NCI-H128 (cell line): ENCODE measurements around the gene ZBTB43.

Source experiments
- DNase-seq: peaks from one replicate; lab custom pipeline; 2025; ENCODE audit not compliant: unreplicated experiment; lab: John Stamatoyannopoulos, UW

Gene ZBTB43

GRCh38 chr9:126856326-126856877 lies 51.6 kb downstream of the ZBTB43 start:
- DNase-seq, result no peak

- no peak for DNase-seq
These were observed 52.6 kb downstream of the ZBTB43 start for GRCh38 chr9:126857261-126857960.

DNA sequence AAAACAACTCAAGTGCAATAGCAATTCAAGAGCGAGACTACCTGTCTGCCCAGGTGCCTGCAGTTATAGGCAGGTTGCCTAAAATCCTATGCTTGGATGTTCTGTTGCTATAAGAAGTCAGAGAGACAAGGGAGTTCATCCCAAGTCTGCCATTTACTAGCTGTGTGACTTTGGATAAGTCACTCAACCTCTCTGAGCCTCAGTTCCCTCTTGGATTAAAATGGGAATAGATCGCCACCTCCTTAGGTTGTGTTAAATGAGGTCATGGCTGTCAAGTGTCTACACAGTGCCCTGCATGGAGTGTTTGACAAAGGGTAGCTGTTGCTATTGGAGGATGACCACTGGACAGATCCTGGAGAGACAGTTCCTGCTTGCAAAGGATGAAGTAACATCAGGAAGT lies 54.3 kb downstream of the ZBTB43 start:
- no peak for DNase-seq

- DNase-seq, result peak; percentile 16
These were observed 55.4 kb downstream of the ZBTB43 start, which contains the start of gene ZBTB34 for GRCh38 chr9:126860077-126860756. Gene ZBTB34 (plus strand): TSS chr9:126860639. CDS start chr9:126879400, 18,761 bp downstream.

DNA sequence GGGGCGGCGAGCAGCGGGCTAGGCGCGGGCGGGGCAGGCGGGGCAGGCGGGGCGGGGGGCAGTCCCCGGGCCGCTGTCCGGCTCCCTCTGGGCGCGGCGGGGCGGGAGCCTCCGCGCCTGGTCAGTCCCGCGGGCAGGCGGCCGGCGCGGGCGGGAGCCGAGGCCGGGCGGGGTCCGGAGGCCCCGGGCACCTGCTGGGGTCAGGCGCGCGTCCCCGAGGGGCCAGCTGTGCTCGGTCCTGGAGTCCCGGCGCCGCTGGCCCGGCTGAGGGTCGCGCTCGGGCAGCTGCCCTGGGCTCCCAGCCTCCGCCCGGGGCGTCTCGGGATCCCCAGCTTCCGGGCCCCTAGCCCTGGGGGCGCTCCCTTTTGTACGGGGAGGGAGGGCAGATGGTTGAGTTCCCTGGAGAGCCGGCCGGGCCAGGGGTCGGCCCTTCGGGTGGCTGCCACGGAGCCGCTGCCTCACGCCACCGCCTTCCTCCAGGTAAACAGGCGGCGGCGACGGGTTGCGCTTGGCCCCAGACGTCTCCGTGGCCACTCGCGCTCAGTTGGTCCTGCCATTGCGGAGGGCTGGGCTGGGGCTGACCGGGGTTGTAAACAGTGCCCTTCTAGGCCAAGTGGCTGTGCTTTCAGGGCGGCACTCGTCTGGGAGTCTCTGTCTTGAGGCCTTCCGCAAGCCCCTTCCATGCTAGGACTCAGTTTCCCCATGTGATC lies 56.1 kb downstream of the ZBTB43 start:
- DNase-seq, result no peak

DNA sequence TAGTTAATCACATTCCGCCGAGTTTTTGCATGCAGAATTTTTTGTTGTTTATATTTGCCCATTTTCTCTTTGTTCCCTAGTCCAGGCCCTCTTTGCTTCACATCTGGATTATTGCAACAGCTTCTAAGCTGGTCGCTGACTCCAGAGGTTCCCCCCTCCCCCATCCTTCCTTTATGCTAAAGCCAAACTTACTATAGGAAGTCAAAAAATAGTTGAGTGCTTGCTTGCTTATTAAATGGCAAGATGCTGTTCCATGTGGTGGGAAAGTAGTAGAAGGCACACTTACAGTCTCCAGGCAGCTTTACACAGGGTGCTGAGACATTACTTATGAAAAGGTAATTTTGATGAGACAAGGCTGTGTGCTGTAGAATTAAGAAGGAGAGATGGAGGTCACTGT lies 56.9 kb downstream of the ZBTB43 start:
- DNase-seq, result no peak

DNA sequence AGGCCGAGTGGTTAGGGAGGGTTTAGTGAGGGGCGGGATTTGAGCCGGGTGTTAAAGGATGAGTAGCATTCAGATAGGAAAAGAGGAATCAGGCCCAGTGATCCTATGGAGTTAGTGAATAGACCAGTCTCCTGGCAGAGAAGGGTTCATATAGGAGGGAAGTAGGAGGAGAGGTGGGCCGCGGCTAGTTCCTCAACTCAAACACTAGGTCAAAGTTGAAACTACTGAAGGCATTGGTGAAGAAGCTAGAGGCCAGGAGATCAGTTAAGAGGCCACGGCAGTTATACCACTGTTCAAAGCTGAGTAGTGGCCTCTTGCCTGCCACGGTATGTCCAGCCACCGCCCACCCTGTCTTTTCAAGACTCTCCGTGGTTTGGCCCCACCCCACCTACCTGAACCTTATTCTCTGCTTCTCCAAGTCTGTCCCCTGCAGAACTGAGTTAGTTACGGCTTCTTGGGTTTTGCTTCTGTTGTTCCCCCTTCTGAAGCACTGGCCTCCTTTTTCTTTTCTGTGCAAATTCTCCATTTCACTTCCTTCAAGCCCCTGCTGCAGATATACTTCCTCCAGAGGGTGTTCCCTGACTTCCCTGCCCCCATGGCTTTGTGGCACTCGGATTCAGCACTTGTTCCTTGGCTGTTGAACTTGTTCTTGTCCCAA lies 57.4 kb downstream of the ZBTB43 start:
- DNase-seq, result no peak

- DNase-seq, result no peak
These were observed 59.9 kb downstream of the ZBTB43 start for GRCh38 chr9:126864771-126865170.

GRCh38 chr9:126869368-126869767 lies 64.5 kb downstream of the ZBTB43 start:
- DNase-seq, result no peak

DNA sequence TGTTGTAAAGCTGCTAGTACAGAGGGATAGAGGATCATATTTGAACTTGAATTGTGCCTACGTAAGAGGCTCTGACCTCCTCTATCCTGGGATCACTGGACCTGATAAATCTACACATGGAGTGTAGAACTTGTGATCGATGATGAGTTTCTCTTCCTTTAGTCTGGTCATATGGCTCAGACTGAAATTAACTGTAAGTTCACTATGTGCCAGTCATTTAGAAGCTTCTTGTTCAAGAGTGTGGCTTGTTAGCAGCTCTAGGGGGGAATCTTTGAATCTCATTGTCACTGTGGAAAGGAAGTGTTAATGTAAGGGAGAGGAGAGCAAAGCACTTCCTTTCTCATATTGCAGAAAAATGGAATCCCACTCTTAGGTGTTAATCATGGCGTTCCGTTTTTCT lies 67.7 kb downstream of the ZBTB43 start:
- DNase-seq, result no peak

DNA sequence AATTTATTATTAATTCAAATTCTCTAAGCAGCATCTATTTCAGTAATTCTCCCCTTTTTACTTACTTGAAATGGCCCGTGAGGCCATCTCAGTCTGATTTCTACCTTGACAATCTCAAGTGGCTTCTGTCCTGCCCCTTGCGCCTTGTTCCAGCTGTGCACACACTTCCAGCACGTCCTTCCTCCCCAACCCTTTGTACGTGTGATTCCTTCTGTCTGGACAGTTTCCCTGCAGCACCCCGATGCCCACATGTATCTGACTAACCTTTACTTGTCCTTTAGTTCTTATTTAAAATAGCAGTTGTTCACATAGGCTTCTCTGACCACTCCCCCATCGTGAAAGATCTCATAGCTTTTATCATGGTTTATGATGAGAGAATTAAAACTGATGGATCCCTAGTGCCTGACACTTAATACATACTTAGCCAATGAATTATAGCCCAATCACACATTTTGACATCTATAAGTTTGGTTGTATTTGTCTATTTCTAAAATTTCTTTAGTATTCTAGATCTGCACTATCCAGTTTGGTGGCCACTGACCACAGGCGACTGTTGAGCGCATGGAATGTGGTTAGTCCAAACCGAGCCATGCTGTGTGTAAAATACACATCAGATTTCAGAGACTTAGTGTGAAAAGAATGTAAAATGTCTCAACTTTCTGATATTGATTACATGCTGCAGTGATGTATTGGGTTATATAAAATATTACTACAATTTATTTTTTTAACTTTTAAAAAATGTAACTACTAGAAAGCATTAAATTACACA lies 69.9 kb downstream of the ZBTB43 start:
- DNase-seq, result no peak

DNA sequence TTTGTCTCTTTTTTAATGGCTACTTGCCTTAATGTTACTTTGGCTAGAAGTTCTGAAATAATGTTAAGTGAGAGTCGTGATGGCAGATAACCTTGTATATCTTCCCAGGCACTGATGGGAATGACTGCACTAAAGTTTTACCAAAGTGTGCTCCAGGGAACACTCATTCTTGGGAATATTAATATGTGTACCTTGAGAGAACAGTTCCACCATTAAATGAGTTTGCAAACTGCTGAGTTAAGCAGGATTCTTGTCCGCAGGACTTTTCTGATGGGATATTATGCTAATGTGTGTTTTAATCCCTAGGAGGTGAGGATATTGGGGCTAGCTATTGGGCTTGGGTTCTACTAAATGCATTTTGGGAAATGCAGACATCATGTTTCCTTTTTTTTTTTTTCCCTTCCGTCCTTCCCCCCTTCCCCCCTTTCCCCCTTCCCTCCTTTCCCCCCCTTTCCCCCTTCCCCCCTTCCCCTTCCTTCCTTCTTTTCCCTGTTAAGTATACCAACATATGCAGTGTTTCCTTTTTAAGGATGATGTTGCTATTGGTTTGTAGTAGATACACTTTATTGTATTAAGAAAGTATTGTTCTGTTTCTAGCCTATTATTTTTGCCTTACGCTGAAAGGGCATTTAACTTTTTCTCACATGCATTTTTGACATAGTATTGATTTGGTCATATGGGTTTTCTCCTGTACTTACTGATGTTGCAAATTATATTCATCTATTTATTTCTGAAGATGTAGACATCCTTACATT lies 71.1 kb downstream of the ZBTB43 start:
- no peak for DNase-seq

DNA sequence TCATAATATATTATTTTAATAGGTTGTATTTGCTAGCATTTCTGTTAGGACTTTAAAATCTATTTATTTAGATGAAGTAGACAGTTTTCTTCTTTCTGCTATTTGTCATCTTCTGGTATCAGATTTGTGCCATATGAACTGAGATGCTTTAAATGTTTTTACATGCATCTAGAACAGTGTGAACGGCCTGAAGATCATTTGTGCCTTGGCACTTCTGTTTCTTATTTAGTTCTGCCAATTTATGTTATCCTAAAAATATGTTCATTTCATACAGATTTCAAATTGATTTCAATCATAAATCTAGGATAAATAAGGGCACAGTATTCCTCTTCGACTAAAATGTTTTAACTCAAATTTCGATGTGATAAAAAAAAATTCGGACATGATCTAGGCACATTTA lies 71.7 kb downstream of the ZBTB43 start:
- DNase-seq, result no peak

- DNase-seq, result no peak
These were observed 72.6 kb downstream of the ZBTB43 start for GRCh38 chr9:126877418-126877817.

DNA sequence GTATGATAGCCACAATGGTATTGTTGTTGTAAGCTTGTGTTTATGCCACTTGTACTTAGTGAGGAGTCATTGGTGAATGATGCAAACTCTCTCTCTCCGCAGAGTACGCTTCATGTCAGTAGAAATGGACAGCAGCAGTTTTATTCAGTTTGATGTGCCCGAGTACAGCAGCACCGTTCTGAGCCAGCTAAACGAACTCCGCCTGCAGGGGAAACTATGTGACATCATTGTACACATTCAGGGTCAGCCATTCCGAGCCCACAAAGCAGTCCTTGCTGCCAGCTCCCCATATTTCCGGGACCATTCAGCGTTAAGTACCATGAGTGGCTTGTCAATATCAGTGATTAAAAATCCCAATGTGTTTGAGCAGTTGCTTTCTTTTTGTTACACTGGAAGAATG lies 74.4 kb downstream of the ZBTB43 start:
- no peak for DNase-seq

GRCh38 chr9:126880226-126880946 lies 75.5 kb downstream of the ZBTB43 start:
- no peak for DNase-seq

GRCh38 chr9:126880947-126881332 lies 76.1 kb downstream of the ZBTB43 start:
- no peak for DNase-seq

DNA sequence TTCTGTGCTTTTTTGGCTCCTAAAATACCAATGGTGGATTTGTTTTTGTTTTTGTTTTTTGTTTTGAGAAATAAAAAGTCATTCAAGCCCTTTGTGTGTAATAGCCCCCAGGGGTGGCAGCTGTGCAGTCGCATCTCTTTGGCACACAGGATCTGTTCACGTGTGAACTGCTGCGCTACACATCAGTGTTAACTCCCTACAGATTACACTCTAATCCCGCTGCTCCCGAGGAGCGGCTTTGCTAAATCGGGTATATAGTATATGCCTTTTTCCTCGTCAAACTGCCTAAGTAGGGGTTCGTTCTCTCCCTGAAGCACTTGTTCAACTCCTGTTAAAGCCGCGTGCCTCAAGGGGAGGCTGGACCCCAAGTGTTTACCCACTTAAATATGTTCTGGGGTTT lies 77.9 kb downstream of the ZBTB43 start:
- no peak for DNase-seq

DNA sequence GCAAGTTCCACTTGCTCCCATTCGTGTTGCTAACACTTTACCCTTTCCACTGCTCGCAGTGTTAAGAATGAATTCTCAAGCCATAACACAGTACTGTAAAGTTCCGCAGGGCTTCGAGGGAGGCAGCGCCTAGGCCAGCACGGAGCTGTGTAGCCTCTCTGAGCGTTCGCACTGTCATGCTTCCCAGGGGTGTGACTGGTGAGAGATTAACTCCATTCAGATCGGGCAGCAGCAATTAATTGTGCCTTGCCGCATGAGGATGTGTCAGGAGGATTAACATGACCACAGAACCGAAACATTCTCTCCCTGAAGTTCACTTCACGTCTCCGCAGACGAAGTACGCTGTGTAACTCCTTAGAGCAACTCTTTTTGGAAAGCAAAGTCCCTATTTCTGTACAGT lies 78.8 kb downstream of the ZBTB43 start:
- DNase-seq, result no peak
